Measurements from ENCODE around the gene SIM2.

Gene SIM2

DNA sequence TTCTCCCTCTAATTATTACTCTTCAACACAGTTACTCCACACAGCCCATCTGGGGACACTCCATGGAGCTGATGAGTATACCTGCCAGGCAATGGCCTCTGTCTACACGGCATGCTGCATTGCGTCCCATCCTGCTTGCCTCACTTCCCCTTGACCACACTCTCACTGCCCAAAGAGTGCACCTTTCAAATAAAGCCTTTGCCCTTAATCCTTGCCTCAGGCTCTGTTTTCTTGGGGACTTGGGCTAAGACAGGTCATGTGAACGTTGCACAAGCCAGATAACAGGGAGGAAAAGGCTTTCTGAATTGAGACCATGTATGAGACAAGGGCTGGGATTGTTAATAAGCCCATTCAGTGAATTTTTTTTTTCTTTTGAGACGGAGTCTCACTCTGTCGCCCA is 40.0 kb upstream of the SIM2 start:
- CTCF ChIA-PET = interaction anchor here (2.3 kb wide), 1 partner anchor 28 kb away, joined by 11 read pairs; no protein-coding TSS in a partner anchor
- TF ChIP-seq, protein P1, sequence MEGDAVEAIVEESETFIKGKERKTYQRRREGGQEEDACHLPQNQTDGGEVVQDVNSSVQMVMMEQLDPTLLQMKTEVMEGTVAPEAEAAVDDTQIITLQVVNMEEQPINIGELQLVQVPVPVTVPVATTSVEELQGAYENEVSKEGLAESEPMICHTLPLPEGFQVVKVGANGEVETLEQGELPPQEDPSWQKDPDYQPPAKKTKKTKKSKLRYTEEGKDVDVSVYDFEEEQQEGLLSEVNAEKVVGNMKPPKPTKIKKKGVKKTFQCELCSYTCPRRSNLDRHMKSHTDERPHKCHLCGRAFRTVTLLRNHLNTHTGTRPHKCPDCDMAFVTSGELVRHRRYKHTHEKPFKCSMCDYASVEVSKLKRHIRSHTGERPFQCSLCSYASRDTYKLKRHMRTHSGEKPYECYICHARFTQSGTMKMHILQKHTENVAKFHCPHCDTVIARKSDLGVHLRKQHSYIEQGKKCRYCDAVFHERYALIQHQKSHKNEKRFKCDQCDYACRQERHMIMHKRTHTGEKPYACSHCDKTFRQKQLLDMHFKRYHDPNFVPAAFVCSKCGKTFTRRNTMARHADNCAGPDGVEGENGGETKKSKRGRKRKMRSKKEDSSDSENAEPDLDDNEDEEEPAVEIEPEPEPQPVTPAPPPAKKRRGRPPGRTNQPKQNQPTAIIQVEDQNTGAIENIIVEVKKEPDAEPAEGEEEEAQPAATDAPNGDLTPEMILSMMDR (IDR thresholded peaks at IDR 0.05; ENCODE audit: insufficient read depth, low read length, missing control alignments) = no peak
- POLR2A ChIA-PET = no interaction called here
- DNase-seq (ENCODE audit: low read depth, low spot score) = no peak
- H3K4me3 ChIP-seq (ENCODE audit: low read depth, low read length) = no peak overlapping the region

DNA sequence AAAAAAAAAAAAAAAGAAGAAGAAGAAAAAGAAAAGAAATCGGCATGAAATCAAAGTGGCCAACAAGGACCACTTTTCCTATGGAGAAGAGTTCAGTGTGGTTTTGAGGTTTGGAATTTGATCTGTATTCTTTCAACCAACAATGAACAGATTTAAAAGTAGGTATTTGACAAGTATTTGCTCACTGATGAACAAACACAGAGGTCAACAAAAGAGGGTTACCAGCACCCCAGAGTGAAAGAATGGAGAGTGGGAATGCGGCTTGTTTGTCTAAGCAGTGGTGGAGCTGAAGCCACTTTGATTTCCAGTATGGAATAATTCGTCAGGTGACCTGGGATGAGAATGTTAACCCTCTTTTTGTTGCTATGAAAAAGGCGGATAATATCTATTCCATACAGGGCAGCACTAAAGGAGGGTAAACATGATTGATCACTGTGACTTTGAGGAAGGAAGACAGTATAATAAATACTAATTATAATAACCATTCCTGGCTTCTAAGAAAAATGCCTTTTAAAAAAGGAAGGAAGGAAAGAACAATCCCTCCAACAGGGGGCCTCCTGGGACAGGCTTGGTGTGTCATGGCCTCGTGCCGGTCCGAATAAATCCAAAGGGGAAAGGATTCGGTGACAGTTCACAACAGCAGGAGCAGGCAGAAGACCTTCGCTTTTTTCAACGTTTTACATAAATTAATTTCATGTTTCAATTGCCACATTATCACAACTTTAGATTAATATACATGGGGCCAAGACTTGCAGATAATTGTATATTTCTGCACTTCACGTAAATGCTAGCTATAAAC is 37.2 kb upstream of the SIM2 start:
- POLR2A ChIA-PET = no interaction called here
- TF ChIP-seq, protein P1 (IDR thresholded peaks at IDR 0.05; ENCODE audit: insufficient read depth, low read length, missing control alignments) = peak; percentile 47
- DNase-seq (ENCODE audit: low read depth, low spot score) = no peak
- CTCF ChIA-PET = interaction anchor here (1.0 to 3.6 kb wide), 9 partner anchors 9 to 331 kb away, joined by 3 to 22 read pairs (median 3); no protein-coding TSS in a partner anchor
- H3K4me3 ChIP-seq (ENCODE audit: low read depth, low read length) = no peak overlapping the region

DNA sequence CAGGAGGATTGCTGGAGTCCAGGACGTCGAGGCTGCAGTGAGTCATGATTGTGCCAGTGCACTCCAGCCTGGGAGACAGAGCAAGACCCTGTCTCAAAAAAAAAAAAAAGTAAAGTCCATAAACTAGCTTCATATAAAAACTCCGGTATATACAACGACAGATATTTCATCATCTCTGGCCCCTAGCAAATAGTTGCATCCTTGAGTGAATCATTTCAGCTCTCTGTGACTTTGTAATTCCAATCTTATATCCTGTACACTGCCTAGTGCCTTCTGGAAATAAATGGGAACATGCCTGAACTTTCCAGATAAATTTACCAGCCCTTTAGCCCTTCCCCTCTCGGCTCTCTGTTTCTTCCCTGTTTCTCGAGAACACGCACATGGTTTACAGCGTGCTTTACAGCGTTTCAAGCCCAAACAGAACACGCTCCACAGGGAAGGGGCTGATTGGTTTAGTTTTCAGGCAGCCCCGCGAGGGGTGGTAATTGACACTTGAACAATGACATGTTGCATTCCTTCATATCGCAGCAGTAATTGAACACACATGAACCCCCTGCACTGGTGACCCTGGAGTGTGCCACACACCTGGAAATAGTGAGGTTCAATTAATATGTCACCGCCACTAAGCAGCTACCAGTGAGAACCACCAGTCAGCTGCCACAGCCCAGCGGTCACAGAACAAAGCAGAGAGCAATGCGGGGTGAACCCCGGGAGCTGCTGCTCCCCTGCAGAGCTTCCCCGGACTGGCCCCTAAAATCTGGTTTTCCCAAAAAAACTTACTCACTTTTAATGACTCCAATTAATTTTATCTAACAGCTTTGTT is 35.7 kb upstream of the SIM2 start:
- TF ChIP-seq, protein P1 (IDR thresholded peaks at IDR 0.05; ENCODE audit: insufficient read depth, low read length, missing control alignments) = no peak
- DNase-seq (ENCODE audit: low read depth, low spot score) = peak; percentile 7
- POLR2A ChIA-PET = no interaction called here
- CTCF ChIA-PET = interaction anchor here (0.6 to 3.6 kb wide), 10 partner anchors 8 to 350 kb away, joined by 3 to 22 read pairs (median 4); no protein-coding TSS in a partner anchor
- no peak overlapping the region for H3K4me3 ChIP-seq (ENCODE audit: low read depth, low read length)

DNA sequence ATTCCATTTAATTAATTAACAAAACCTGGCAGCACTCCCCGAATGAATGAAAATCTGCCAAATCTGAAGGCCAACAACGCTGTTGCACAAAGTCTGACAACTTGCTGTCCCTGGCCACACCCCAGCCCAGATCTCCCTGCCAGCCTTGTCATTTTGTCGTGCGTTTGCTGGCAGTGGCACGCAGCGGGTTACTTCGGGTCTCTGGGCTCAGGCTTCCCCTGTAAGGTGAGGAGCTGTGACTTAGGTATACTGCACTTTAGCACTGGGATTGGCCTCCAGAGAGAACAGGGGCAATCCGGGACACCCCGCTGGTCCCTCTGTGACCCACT is 34.3 kb upstream of the SIM2 start:
- ChIA-PET CTCF (interaction anchor here (1.0 to 3.6 kb wide), 4 partner anchors 34 to 264 kb away, joined by 3 to 22 read pairs (median 8); no protein-coding TSS in a partner anchor), POLR2A (no interaction called here)
- DNase-seq (ENCODE audit: low read depth, low spot score) = no peak
- H3K4me3 ChIP-seq (ENCODE audit: low read depth, low read length) = no peak overlapping the region
- TF ChIP-seq, protein P1 (IDR thresholded peaks at IDR 0.05; ENCODE audit: insufficient read depth, low read length, missing control alignments) = no peak

DNA sequence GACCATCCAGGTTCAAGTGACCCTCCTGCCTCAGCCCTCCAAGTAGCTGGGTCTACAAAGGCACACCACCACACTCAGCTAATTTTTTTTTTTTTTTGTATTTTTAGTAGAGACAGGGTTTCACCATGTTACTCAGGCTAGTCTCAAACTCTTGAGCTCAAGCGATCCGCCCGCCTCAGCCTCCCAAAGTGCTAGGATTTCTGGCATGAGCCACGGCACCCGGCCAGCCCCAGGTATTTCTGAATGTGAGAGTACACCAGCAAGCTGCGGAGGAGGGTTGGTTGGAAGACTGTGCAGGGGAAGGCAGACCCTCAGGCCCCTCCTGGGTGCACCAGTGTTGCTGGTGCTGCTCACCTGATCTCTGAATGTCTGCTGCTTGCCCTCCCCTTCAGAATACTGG is 33.1 kb upstream of the SIM2 start:
- no peak for DNase-seq (ENCODE audit: low read depth, low spot score)
- ChIA-PET POLR2A (no interaction called here), CTCF (interaction anchor here (1.2 to 1.4 kb wide), 2 partner anchors 35 to 246 kb away, joined by 3 to 6 read pairs; no protein-coding TSS in a partner anchor)
- H3K4me3 ChIP-seq (ENCODE audit: low read depth, low read length) = no peak overlapping the region
- TF ChIP-seq, protein P1 (IDR thresholded peaks at IDR 0.05; ENCODE audit: insufficient read depth, low read length, missing control alignments) = no peak

DNA sequence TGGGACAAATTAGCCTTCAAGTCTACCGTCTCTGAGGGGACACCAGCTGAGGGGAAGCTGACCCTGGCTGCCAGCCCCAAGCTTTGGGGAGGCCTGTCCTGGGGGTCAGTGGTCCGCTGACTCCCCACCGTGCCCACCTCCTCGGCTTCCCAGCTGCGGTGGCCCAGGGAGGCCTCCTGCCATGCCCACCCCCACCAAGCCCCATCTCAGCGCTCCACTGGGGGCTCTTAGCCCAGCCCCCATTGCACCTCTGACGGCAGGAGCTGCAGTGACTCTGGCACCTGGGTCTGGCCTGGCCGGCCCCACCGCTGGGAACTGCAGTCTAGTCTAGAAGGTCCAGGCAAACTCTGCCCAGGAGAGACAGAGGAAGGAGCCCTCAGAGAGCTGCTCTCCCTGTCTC is 30.2 kb upstream of the SIM2 start:
- TF ChIP-seq, protein P1 (IDR thresholded peaks at IDR 0.05; ENCODE audit: insufficient read depth, low read length, missing control alignments) = no peak
- POLR2A ChIA-PET = no interaction called here

More for the DNA sequence above, 30.2 kb upstream of the SIM2 start:
- no peak for DNase-seq (ENCODE audit: low read depth, low spot score)
- H3K4me3 ChIP-seq (ENCODE audit: low read depth, low read length) = no peak overlapping the region
- CTCF ChIA-PET = interaction anchor here (1.1 kb wide), 1 partner anchor 8 kb away, joined by 3 read pairs; no protein-coding TSS in a partner anchor
